ENCODE results near the gene TMPRSS9.
A peak's percentile ranks its signal among the peaks of the same experiment; 100 is the strongest.

TMPRSS9 gene

GRCh38 chr19:2372076-2372612, 12.1 kb downstream of the TMPRSS9 start:
- H3K4me1 ChIP-seq = peaks cover 7% of the 10 kb centered on the region
- H3K36me3 ChIP-seq (replicated peaks) = no peaks in the 10 kb centered on the region
- in situ Hi-C loops (cut with MboI; ENCODE audit: low sequenced_read_pairs) = no loop called here

GRCh38 chr19:2374808-2375207, 14.7 kb downstream of the TMPRSS9 start:
- no peak overlapping the region for H3K4me3 ChIP-seq
- no peaks in the 10 kb centered on the region for H3K27me3 ChIP-seq (ENCODE audit: low read depth)
- in situ Hi-C loops (cut with MboI; ENCODE audit: low sequenced_read_pairs) = no loop called here
- H3K9me3 ChIP-seq = peaks cover 11% of the 10 kb centered on the region
- no peak for DNase-seq (ENCODE audit: low spot score in 2 of 2)
- peaks cover 7% of the 10 kb centered on the region for H3K4me1 ChIP-seq
- H3K36me3 ChIP-seq (replicated peaks) = no peaks in the 10 kb centered on the region

More at GRCh38 chr19:2372076-2372612, 12.1 kb downstream of the TMPRSS9 start:
- H3K4me3 ChIP-seq = no peak overlapping the region
- H3K27me3 ChIP-seq (ENCODE audit: low read depth) = no peaks in the 10 kb centered on the region
- H3K9me3 ChIP-seq = peaks cover 2% of the 10 kb centered on the region; the same call in 1 of the 2 replicates
- peak; percentile 18 to 41 for DNase-seq (ENCODE audit: low spot score in 2 of 2)

- Histone ChIP-seq H3K9me3 (peaks cover 11% of the 10 kb centered on the region), H3K4me3 (no peak overlapping the region), H3K4me1 (peaks cover 7% of the 10 kb centered on the region), H3K27me3 (ENCODE audit: low read depth) (no peaks in the 10 kb centered on the region), H3K36me3 (replicated peaks) (no peaks in the 10 kb centered on the region)
- in situ Hi-C loops (cut with MboI; ENCODE audit: low sequenced_read_pairs) = no loop called here
- no peak for DNase-seq (ENCODE audit: low spot score in 2 of 2)
Measured at GRCh38 chr19:2375353-2376121, 15.5 kb downstream of the TMPRSS9 start.

- Histone ChIP-seq H3K4me1 (peaks cover 4% of the 10 kb centered on the region), H3K9me3 (peaks cover 11% of the 10 kb centered on the region), H3K4me3 (no peak overlapping the region), H3K36me3 (replicated peaks) (no peaks in the 10 kb centered on the region), H3K27me3 (ENCODE audit: low read depth) (no peaks in the 10 kb centered on the region)
- in situ Hi-C loops (cut with MboI; ENCODE audit: low sequenced_read_pairs) = no loop called here
- DNase-seq (ENCODE audit: low spot score in 2 of 2) = no peak
Measured at GRCh38 chr19:2376784-2377519, 16.9 kb downstream of the TMPRSS9 start.

- Histone ChIP-seq H3K9me3 (peaks cover 11% of the 10 kb centered on the region), H3K36me3 (replicated peaks) (no peaks in the 10 kb centered on the region), H3K4me3 (no peak overlapping the region), H3K27me3 (ENCODE audit: low read depth) (no peaks in the 10 kb centered on the region), H3K4me1 (peaks cover 3% of the 10 kb centered on the region)
- in situ Hi-C loops (cut with MboI; ENCODE audit: low sequenced_read_pairs) = no loop called here
- DNase-seq (ENCODE audit: low spot score in 2 of 2) = no peak
Measured at GRCh38 chr19:2380567-2380966, 20.5 kb downstream of the TMPRSS9 start.

GRCh38 chr19:2381148-2381820, 21.2 kb downstream of the TMPRSS9 start:
- in situ Hi-C loops (cut with MboI; ENCODE audit: low sequenced_read_pairs) = no loop called here
- H3K4me1 ChIP-seq = peaks cover 6% of the 10 kb centered on the region
- no peaks in the 10 kb centered on the region for H3K36me3 ChIP-seq (replicated peaks)

DNA sequence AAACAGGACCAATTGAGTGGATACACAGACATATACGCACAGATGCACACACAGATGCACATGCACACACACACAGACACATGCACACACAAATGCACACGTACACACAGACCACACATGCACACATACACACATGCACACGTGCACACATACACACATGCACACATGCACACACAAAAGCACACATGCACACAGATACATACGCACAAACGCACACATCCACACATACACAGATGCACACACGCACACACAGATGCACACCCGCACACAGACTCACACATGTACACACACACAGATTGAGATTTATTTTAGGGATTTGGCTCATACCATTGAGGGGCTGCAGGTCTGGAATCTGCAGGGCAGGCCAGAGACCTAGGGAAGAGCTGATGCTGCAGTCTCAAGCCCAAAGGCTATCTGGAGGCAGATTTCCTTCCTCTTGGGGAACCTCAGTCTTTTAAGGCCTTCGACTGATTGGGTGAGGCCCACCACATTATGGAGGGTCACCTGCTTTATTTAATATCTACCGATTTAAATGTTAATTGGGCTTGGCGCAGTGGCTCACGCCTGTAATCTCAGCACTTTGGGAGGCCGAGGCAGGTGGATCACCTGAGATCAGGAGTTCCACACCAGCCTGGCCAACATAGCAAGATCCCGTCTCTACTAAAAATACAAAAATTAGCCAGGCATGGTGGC, 22.6 kb downstream of the TMPRSS9 start:
- peaks cover 6% of the 10 kb centered on the region for H3K4me1 ChIP-seq
- no peak for DNase-seq (ENCODE audit: low spot score in 2 of 2)
- no peak overlapping the region for H3K4me3 ChIP-seq
- H3K27me3 ChIP-seq (ENCODE audit: low read depth) = no peaks in the 10 kb centered on the region
- in situ Hi-C loops (cut with MboI; ENCODE audit: low sequenced_read_pairs) = no loop called here
- H3K9me3 ChIP-seq = peaks cover 11% of the 10 kb centered on the region
- H3K36me3 ChIP-seq (replicated peaks) = no peaks in the 10 kb centered on the region

More at GRCh38 chr19:2381148-2381820, 21.2 kb downstream of the TMPRSS9 start:
- no peak for DNase-seq (ENCODE audit: low spot score in 2 of 2)
- Histone ChIP-seq H3K4me3 (no peak overlapping the region), H3K9me3 (peaks cover 11% of the 10 kb centered on the region), H3K27me3 (ENCODE audit: low read depth) (no peaks in the 10 kb centered on the region)

DNA sequence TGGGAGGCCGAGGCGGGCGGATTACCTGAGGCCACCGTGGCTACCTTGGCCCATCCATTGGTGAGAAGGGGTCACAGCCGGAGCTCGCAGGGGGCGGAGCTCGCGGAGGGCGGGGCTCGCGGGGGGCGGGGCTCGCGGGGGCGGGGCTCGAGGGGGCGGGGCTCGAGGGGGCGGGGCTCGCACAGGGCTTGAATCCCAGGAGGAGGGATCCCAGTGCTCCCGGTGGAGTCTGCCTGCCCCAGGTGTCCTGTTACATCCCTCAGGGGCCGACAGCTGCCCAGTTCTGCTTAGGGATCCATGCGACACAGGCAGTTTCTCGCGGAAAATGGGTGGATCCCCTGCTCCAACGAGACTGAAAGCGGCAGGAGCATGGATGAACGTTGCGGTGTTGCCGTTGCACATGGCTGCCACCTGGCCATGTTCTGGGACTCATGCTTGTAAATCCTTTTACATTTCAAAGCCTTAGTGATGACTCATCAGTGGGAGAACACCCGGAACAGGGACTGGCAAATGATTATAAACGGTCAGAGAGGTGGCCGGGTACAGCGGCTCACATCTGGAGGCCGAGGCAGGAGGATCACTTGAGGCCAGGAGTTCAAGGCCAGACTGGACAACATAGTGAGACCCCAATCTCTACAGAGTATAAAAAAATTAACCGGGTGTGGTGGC, 25.1 kb downstream of the TMPRSS9 start:
- H3K4me1 ChIP-seq = peaks cover 6% of the 10 kb centered on the region
- in situ Hi-C loops (cut with MboI; ENCODE audit: low sequenced_read_pairs) = no loop called here
- H3K36me3 ChIP-seq (replicated peaks) = no peaks in the 10 kb centered on the region
- no peaks in the 10 kb centered on the region for H3K9me3 ChIP-seq
- H3K27me3 ChIP-seq (ENCODE audit: low read depth) = no peaks in the 10 kb centered on the region
- H3K4me3 ChIP-seq = peak overlapping the region; percentile 0; the same call in 1 of the 2 replicates
- peak; percentile 81 to 92 for DNase-seq (ENCODE audit: low spot score in 2 of 2)

- Histone ChIP-seq H3K4me3 (no peak overlapping the region), H3K9me3 (no peaks in the 10 kb centered on the region), H3K27me3 (ENCODE audit: low read depth) (no peaks in the 10 kb centered on the region), H3K36me3 (replicated peaks) (no peaks in the 10 kb centered on the region), H3K4me1 (peaks cover 6% of the 10 kb centered on the region)
- no peak for DNase-seq (ENCODE audit: low spot score in 2 of 2)
- in situ Hi-C loops (cut with MboI; ENCODE audit: low sequenced_read_pairs) = no loop called here
Measured at GRCh38 chr19:2387367-2388288, 27.6 kb downstream of the TMPRSS9 start.

- in situ Hi-C loops (cut with MboI; ENCODE audit: low sequenced_read_pairs) = no loop called here
- no peak overlapping the region for H3K4me3 ChIP-seq
Measured at GRCh38 chr19:2389594-2389993, 29.5 kb downstream of the TMPRSS9 start.

DNA sequence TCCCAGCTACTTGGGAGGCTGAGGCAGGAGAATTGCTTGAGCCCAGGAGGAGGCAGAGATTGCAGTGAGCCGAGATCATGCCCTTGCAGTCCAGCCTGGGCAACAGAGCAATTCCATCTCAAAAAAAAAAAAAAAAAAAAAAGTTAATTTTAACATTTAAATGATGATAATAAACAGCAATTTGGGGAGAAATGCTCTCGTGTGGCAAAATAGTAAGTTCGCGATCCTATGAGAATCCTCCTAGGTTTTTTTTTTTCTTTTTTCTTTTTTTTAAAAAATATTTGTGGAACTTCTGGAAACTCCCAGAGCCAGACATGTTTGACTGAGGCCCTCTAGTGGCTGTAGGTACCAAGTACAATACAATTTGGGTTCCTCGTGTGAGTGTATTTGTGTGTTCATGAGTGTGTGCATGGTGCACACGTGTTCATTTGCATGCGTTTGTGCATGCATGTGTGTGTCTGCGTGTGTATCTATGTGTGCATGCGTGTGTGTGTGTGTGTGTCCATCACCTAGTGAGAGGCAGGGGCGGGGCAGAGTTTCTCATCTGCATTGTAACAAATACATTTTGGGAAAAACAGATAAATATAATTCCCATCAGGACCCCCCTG, 31.2 kb downstream of the TMPRSS9 start:
- Histone ChIP-seq H3K27me3 (ENCODE audit: low read depth) (no peaks in the 10 kb centered on the region), H3K36me3 (replicated peaks) (no peaks in the 10 kb centered on the region), H3K9me3 (peaks cover 3% of the 10 kb centered on the region; the same call in 1 of the 2 replicates), H3K4me3 (no peak overlapping the region), H3K4me1 (no peaks in the 10 kb centered on the region)
- in situ Hi-C loops (cut with MboI; ENCODE audit: low sequenced_read_pairs) = no loop called here
- peak; percentile 52 to 54 for DNase-seq (ENCODE audit: low spot score in 2 of 2)

More at GRCh38 chr19:2389594-2389993, 29.5 kb downstream of the TMPRSS9 start:
- Histone ChIP-seq H3K9me3 (peaks cover 3% of the 10 kb centered on the region; the same call in 1 of the 2 replicates), H3K4me1 (peaks cover 6% of the 10 kb centered on the region), H3K36me3 (replicated peaks) (no peaks in the 10 kb centered on the region), H3K27me3 (ENCODE audit: low read depth) (no peaks in the 10 kb centered on the region)
- DNase-seq (ENCODE audit: low spot score in 2 of 2) = no peak

- Histone ChIP-seq H3K4me1 (no peaks in the 10 kb centered on the region), H3K36me3 (replicated peaks) (no peaks in the 10 kb centered on the region), H3K27me3 (ENCODE audit: low read depth) (no peaks in the 10 kb centered on the region), H3K9me3 (peaks cover 3% of the 10 kb centered on the region; the same call in 1 of the 2 replicates), H3K4me3 (no peak overlapping the region)
- no peak for DNase-seq (ENCODE audit: low spot score in 2 of 2)
- in situ Hi-C loops (cut with MboI; ENCODE audit: low sequenced_read_pairs) = no loop called here
Measured at GRCh38 chr19:2392366-2392765, 32.3 kb downstream of the TMPRSS9 start.

Measured in HAP-1 (cell line).